Retinal pigment epithelial cell (primary cell): Measurements from ENCODE around the gene GTF3C5.

Source experiments
- DNase-seq: peaks from one replicate; pipeline ENCODE4 v3.0.0-alpha.2; 2010; ENCODE audit warnings: low read depth
- H3K4me3 ChIP-seq: 2 replicates; pipeline ENCODE4 v1.5.1; 2011; ENCODE audit warnings: mild to moderate bottlenecking, low read length, control low read depth, moderate library complexity
- TF ChIP-seq, protein P1 (sequence below): conservative IDR thresholded peaks from 2 replicates; pipeline ENCODE4 v1.5.1; 2011; ENCODE audit warnings: low read depth, low read length, control low read depth, inconsistent platforms

Gene GTF3C5

DNA sequence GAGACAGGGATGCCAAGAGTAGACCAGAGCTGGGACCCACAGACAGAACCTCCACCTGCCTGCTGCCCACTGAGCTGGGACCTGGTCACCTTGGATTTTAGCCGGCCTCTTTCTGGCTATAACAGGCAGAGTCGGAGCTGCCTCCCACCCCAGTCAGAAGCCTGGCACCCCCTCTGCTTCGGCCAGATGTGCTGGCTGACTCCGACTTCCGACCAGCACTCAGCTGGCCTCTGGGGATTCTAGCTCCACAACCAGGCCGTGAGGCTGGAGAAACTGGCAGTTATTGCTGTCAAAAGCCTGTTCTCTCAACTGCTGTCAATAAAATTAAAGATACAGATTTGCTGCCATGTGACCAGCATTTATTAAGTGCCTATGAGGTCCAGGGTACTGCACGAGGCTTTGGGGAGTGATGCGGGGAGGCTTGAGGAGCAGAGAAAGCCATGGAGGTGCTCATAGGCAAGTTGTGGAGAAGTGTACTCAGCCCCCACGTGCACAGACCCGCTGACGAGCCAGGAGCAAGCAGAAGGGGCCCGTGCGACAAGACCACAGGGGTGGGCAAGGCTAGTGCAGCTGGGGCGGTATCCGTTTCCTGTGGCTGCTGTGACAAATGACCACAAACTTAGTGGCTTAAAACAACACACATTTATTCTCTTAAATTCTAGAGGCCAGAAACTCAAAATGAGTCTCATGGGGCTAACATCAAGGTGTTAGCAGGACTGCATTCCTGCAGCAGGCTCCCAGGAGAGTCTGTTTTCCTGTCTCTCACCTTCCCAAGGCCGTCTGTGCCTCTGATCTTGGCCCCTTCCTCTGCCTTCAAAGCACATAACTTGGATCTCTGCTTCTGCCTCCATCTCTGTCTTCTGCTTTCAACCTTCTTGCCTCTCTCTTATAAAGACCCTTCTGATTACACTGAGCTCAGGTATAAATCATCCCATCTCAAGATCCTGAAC is 39.2 kb upstream of the GTF3C5 start:
- TF ChIP-seq, protein P1, sequence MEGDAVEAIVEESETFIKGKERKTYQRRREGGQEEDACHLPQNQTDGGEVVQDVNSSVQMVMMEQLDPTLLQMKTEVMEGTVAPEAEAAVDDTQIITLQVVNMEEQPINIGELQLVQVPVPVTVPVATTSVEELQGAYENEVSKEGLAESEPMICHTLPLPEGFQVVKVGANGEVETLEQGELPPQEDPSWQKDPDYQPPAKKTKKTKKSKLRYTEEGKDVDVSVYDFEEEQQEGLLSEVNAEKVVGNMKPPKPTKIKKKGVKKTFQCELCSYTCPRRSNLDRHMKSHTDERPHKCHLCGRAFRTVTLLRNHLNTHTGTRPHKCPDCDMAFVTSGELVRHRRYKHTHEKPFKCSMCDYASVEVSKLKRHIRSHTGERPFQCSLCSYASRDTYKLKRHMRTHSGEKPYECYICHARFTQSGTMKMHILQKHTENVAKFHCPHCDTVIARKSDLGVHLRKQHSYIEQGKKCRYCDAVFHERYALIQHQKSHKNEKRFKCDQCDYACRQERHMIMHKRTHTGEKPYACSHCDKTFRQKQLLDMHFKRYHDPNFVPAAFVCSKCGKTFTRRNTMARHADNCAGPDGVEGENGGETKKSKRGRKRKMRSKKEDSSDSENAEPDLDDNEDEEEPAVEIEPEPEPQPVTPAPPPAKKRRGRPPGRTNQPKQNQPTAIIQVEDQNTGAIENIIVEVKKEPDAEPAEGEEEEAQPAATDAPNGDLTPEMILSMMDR: no peak
- no peak for DNase-seq

DNA sequence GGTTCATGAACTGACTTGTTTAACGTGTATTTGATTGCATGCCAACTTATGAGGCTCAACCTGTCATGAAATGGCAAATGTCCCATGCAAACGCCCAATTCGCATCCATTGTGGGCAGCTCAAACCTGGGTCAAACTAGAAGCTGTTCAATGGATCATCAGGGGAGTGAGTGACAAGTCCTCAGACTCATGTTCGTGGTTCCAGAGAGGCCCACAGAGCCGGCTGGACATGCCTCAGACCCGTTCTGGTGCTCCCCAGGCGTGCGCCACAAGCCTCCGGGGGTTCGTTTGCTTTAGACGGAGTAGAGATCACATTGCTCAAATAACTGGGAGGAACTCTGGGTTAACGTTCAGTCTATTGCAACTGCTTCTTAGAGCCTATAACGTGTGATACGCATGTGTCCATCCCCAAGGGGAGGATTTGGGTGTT is 37.3 kb upstream of the GTF3C5 start:
- DNase-seq: no peak
- H3K4me3 ChIP-seq: no peak overlapping the region
- TF ChIP-seq, protein P1: no peak

More for the DNA sequence above, 39.2 kb upstream of the GTF3C5 start:
- H3K4me3 ChIP-seq: no peak overlapping the region

DNA sequence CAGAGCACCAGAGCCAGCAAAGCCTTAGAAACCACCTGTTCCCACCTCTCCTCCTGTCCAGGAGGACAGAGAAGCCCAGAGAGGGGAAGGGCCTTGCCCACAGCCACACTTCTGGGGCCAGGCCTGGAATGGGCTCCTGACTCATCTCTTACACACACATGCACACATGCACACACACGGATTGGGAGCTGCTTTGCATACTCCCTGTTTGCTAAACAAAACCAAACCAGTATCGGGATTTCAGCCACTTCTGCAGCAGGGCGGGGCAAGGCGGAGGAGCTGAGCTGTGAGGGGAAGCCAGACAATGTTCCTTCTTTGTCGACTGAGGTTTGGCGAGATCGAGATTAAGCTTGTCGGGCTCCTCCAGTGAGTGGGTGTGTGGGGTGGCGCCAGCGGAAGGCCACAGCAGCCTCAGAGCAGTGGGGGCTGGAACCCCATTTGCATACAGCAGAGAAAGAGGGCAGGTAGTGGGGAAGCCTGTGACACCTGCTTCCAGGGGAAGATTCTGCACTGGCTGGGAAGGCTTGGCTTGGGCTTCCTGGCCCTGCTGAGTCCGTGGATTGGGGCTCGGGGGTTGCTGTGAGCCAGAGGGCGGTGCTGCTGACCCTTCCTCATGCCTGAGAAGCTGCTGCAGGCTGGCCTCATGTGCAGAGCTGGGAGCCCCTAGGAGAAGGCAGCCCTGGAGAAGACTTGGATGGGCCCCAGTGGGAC is 36.2 kb upstream of the GTF3C5 start:
- TF ChIP-seq, protein P1: no peak
- H3K4me3 ChIP-seq: no peak overlapping the region
- peak; percentile 13 for DNase-seq

DNA sequence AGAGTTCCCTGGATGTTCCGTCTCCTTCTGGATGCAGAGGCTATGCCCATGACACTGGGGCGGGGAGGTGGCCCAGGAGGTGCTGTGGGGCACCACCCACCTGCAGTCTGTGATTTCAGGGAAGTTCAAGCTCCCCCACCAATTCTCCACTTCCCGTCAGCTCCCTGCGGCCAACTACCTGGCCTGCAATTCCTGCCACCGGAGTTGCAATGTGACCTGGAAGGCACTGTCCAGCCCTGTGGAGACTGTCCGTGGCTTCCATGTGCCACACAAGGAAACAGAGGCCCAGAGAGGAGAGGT is 35.7 kb upstream of the GTF3C5 start:
- no peak for DNase-seq
- no peak overlapping the region for H3K4me3 ChIP-seq
- TF ChIP-seq, protein P1: no peak

DNA sequence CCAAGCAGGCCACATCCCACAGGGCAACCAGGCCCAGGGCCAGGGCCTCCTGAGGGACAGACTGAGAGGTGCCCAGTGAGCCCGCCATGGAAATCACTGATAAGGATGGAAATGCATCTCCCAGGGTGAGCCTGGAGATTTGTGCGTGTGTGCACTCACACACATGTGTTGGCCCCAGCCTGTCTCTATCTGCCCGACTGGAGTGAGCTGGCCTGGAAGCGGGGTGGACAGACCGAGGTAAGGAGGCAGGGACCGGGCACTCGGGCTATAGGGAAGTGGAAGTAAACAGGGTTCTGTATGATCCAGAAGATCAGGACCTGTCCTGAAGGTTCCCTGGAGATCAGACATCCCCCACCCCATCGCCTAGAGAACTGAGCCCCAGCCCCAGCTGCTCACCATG is 34.9 kb upstream of the GTF3C5 start:
- TF ChIP-seq, protein P1: no peak
- DNase-seq: no peak
- H3K4me3 ChIP-seq: no peak overlapping the region

DNA sequence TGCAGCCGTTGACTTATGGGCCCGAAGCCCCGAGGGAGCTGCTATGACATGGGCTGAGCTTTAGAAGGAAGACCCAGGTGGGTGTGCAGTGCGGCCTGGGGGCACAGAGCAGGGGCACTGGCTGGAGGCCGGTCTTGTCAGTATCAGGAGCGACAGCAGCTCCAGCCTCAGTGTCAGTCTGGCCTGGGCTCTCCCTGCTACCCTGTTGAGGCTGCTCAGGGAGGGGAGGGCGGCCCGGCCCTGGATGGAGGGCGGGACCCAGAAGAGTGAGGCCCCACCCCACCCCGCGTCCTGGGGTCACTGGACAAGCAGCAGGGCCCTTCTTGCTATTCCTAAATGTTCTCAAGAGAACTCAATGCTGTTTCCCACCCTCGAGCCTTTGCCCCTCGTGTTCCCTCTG is 34.3 kb upstream of the GTF3C5 start:
- TF ChIP-seq, protein P1: no peak
- DNase-seq: no peak
- H3K4me3 ChIP-seq: no peak overlapping the region
